Mucosa of stomach (tissue), 1 donor: ENCODE data around the gene KIF16B.

Source experiments
- H3K27me3 ChIP-seq: one replicate; pipeline ENCODE4 v1.7.0; 2013; ENCODE audit warnings: mild to moderate bottlenecking, low read length; ENCODE audit not compliant: control insufficient read depth, insufficient read depth
- H3K36me3 ChIP-seq: one replicate; pipeline ENCODE4 v1.7.0; 2013; ENCODE audit warnings: low read length; ENCODE audit not compliant: control insufficient read depth, insufficient read depth
- H3K4me1 ChIP-seq: one replicate; pipeline ENCODE4 v1.7.0; 2013; ENCODE audit warnings: mild to moderate bottlenecking, low read length; ENCODE audit not compliant: control insufficient read depth, insufficient read depth
- H3K4me3 ChIP-seq: one replicate; pipeline ENCODE4 v1.7.0; 2013; ENCODE audit warnings: low read length
- H3K9ac ChIP-seq: one replicate; pipeline ENCODE4 v1.7.0; 2013; ENCODE audit warnings: mild to moderate bottlenecking, low read length, moderate library complexity
- H3K9me3 ChIP-seq: one replicate; pipeline ENCODE4 v1.7.0; 2013; ENCODE audit warnings: mild to moderate bottlenecking, low read length, moderate library complexity; ENCODE audit not compliant: control insufficient read depth
- donor health status: Pancreatic carcinoma.

Gene KIF16B

GRCh38 chr20:16411361-16411760, 161.9 kb downstream of the KIF16B start:
- Histone ChIP-seq H3K36me3 (peaks cover 4% of the 10 kb centered on the region), H3K27me3 (no peaks in the 10 kb centered on the region), H3K4me1 (no peaks in the 10 kb centered on the region), H3K9ac (no peak overlapping the region), H3K9me3 (no peaks in the 10 kb centered on the region), H3K4me3 (no peak overlapping the region)

DNA sequence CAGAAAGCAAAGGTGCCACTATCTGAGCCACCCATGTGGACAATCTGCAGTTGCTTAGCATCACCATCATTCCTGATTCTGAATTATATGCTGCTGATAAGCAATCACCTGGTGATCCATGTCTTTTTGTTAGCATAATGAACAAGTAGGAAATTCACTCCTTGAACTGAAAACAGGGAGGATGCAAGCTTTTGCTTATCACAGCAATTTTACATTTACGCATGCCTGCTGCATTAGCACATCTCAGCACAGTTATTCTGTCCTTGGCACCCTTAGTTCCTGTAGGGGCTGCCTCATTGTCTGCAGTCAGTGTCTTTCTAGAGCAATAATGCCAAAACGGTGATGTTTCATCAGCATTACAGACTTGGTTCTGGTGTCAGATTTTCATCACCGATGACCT, 162.6 kb downstream of the KIF16B start:
- H3K9ac ChIP-seq, result no peak overlapping the region
- peaks cover 4% of the 10 kb centered on the region for H3K36me3 ChIP-seq
- H3K4me3 ChIP-seq, result no peak overlapping the region
- no peaks in the 10 kb centered on the region for H3K27me3 ChIP-seq
- no peaks in the 10 kb centered on the region for H3K4me1 ChIP-seq
- no peaks in the 10 kb centered on the region for H3K9me3 ChIP-seq

GRCh38 chr20:16408981-16409380, 164.3 kb downstream of the KIF16B start:
- Histone ChIP-seq H3K36me3 (peaks cover 4% of the 10 kb centered on the region), H3K9ac (no peak overlapping the region), H3K4me1 (no peaks in the 10 kb centered on the region), H3K4me3 (no peak overlapping the region), H3K9me3 (no peaks in the 10 kb centered on the region), H3K27me3 (no peaks in the 10 kb centered on the region)

GRCh38 chr20:16407251-16408067, 165.8 kb downstream of the KIF16B start:
- Histone ChIP-seq H3K4me1 (no peaks in the 10 kb centered on the region), H3K27me3 (no peaks in the 10 kb centered on the region), H3K9me3 (no peaks in the 10 kb centered on the region), H3K36me3 (peaks cover 4% of the 10 kb centered on the region), H3K9ac (no peak overlapping the region), H3K4me3 (no peak overlapping the region)

GRCh38 chr20:16405254-16405653, 168.0 kb downstream of the KIF16B start:
- peaks cover 4% of the 10 kb centered on the region for H3K36me3 ChIP-seq

DNA sequence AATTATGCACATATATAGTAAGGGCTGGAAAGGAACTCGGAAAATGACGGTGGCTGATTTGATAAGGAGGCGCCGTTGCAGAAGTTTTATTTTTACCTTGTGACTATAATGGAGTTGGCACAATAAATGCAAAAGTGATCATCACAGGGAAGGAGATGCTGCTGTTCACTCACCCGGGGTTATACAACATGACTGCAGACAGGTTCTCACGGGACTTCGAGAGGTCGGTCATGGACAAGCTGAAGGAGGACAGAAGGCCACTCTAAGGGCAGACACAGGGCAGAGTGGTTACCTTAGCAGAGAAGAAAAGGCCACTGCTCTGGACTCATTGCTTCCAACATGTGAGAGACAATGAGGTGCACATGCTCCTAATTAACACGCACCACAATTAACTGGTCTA, 168.6 kb downstream of the KIF16B start:
- H3K4me3 ChIP-seq, result no peak overlapping the region

More at GRCh38 chr20:16405254-16405653, 168.0 kb downstream of the KIF16B start:
- Histone ChIP-seq H3K4me3 (no peak overlapping the region), H3K4me1 (no peaks in the 10 kb centered on the region), H3K9ac (no peak overlapping the region), H3K27me3 (no peaks in the 10 kb centered on the region), H3K9me3 (no peaks in the 10 kb centered on the region)

GRCh38 chr20:16404171-16404570, 169.1 kb downstream of the KIF16B start:
- no peaks in the 10 kb centered on the region for H3K27me3 ChIP-seq
- H3K9me3 ChIP-seq, result no peaks in the 10 kb centered on the region
- H3K4me3 ChIP-seq, result no peak overlapping the region
- peaks cover 4% of the 10 kb centered on the region for H3K36me3 ChIP-seq
- no peak overlapping the region for H3K9ac ChIP-seq
- H3K4me1 ChIP-seq, result no peaks in the 10 kb centered on the region

More for the DNA sequence above, 168.6 kb downstream of the KIF16B start:
- Histone ChIP-seq H3K36me3 (peaks cover 4% of the 10 kb centered on the region), H3K9ac (no peak overlapping the region), H3K4me1 (no peaks in the 10 kb centered on the region), H3K27me3 (no peaks in the 10 kb centered on the region), H3K9me3 (no peaks in the 10 kb centered on the region)

- Histone ChIP-seq H3K9ac (no peak overlapping the region), H3K36me3 (no peaks in the 10 kb centered on the region), H3K27me3 (no peaks in the 10 kb centered on the region), H3K9me3 (no peaks in the 10 kb centered on the region), H3K4me3 (no peak overlapping the region), H3K4me1 (no peaks in the 10 kb centered on the region)
These were observed 173.0 kb downstream of the KIF16B start for GRCh38 chr20:16400234-16400633.

- Histone ChIP-seq H3K4me3 (no peak overlapping the region), H3K9ac (no peak overlapping the region), H3K36me3 (no peaks in the 10 kb centered on the region), H3K4me1 (no peaks in the 10 kb centered on the region), H3K27me3 (no peaks in the 10 kb centered on the region), H3K9me3 (no peaks in the 10 kb centered on the region)
These were observed 173.4 kb downstream of the KIF16B start for GRCh38 chr20:16399801-16400200.

GRCh38 chr20:16397086-16397485, 176.2 kb downstream of the KIF16B start:
- H3K4me1 ChIP-seq, result peaks cover 14% of the 10 kb centered on the region
- H3K9ac ChIP-seq, result no peak overlapping the region
- H3K9me3 ChIP-seq, result no peaks in the 10 kb centered on the region
- no peaks in the 10 kb centered on the region for H3K27me3 ChIP-seq
- no peaks in the 10 kb centered on the region for H3K36me3 ChIP-seq
- H3K4me3 ChIP-seq, result no peak overlapping the region

GRCh38 chr20:16395366-16395765, 177.9 kb downstream of the KIF16B start:
- H3K36me3 ChIP-seq, result no peaks in the 10 kb centered on the region
- H3K9me3 ChIP-seq, result no peaks in the 10 kb centered on the region
- H3K4me3 ChIP-seq, result no peak overlapping the region
- H3K9ac ChIP-seq, result no peak overlapping the region
- H3K27me3 ChIP-seq, result no peaks in the 10 kb centered on the region
- H3K4me1 ChIP-seq, result peaks cover 14% of the 10 kb centered on the region

DNA sequence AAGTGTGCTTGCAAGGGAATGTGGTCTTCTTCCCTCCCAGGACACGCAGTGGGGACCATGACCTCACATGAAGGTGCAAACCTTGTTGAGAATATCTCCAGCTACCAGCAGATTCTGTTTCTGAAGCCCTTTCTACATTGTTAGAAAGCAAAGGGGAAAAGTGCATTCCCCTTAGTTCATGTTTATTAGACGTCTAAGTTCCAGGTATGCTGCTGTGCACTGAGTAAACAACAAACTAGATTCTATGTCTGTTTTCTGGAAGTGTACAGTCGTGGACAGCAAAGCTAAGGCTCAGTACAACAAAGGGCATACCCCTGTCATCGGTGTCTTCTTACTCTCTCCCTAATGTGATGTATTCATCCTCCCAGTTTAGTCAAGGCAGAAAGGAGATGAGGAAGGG, 178.5 kb downstream of the KIF16B start:
- Histone ChIP-seq H3K36me3 (no peaks in the 10 kb centered on the region), H3K4me1 (peaks cover 14% of the 10 kb centered on the region), H3K9ac (no peak overlapping the region), H3K9me3 (no peaks in the 10 kb centered on the region), H3K27me3 (no peaks in the 10 kb centered on the region), H3K4me3 (no peak overlapping the region)
